ENCODE measurements around the gene MTHFD2L.

The MTHFD2L gene

GRCh38 chr4:74190332-74190731 lies 32.4 kb downstream of the MTHFD2L start:
- Histone ChIP-seq H3K4me3 (ENCODE audit: insufficient read depth, low read length, poor library complexity, severe bottlenecking) (no peak overlapping the region), H3K36me3 (ENCODE audit: low read length) (no peaks in the 10 kb centered on the region), H2AFZ (ENCODE audit: low read depth, low read length, severe bottlenecking) (no peak overlapping the region), H3K9me3 (ENCODE audit: insufficient read depth, low read length) (no peaks in the 10 kb centered on the region), H3K27me3 (ENCODE audit: low read length) (no peaks in the 10 kb centered on the region), H3K27ac (ENCODE audit: low read depth, low read length) (no peak overlapping the region), H3K4me2 (ENCODE audit: low read depth, low read length, poor library complexity, severe bottlenecking) (no peak overlapping the region), H4K20me1 (ENCODE audit: low read depth, low read length) (no peaks in the 10 kb centered on the region), H3K9ac (ENCODE audit: low read length) (no peak overlapping the region), H3K9me2 (replicated peaks; ENCODE audit: insufficient read depth, low read length) (no peaks in the 10 kb centered on the region), H3F3A (ENCODE audit: insufficient read depth) (no peaks in the 10 kb centered on the region), H3K79me2 (ENCODE audit: insufficient read depth, low read length) (no peaks in the 10 kb centered on the region)
- TF ChIP-seq EZH2phosphoT487 (conservative IDR thresholded peaks at IDR 0.05; ENCODE audit: low read length): no peak
- no peak for TF ChIP-seq CTCF (IDR thresholded peaks at IDR 0.05; ENCODE audit: insufficient read depth, low read length, poor library complexity, severe bottlenecking)

DNA sequence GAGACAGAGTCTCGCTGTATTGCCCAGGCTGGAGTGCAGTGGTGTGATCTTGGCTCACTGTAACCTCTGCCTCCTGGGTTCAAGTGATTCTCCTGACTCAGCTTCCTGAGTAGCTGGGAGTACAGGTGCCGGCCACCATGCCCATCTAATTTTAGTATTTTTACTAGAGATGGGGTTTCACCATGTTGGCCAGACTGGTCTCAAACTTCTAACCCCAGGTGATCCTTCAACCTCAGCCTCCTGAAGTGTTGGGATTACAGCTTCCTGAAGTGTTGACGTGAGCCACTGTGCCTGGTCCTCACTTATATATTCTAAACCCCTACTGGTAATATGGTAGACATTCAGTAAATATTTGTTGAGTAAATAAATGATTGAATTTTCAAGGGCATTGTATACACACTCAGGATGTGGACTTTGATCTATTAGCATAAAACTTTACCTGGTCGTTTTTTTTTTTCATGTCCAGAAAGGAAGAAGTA lies 33.0 kb downstream of the MTHFD2L start:
- no peak overlapping the region for H3K4me3 ChIP-seq (ENCODE audit: insufficient read depth, low read length, poor library complexity, severe bottlenecking)
- H3K9me3 ChIP-seq (ENCODE audit: insufficient read depth, low read length): no peaks in the 10 kb centered on the region
- no peak overlapping the region for H3K9ac ChIP-seq (ENCODE audit: low read length)
- H3K27ac ChIP-seq (ENCODE audit: low read depth, low read length): no peak overlapping the region
- H3K9me2 ChIP-seq (replicated peaks; ENCODE audit: insufficient read depth, low read length): no peaks in the 10 kb centered on the region
- no peaks in the 10 kb centered on the region for H3F3A ChIP-seq (ENCODE audit: insufficient read depth)
- no peaks in the 10 kb centered on the region for H3K27me3 ChIP-seq (ENCODE audit: low read length)
- no peak overlapping the region for H2AFZ ChIP-seq (ENCODE audit: low read depth, low read length, severe bottlenecking)
- no peaks in the 10 kb centered on the region for H3K36me3 ChIP-seq (ENCODE audit: low read length)
- no peak for TF ChIP-seq EZH2phosphoT487 (conservative IDR thresholded peaks at IDR 0.05; ENCODE audit: low read length)
- TF ChIP-seq CTCF (IDR thresholded peaks at IDR 0.05; ENCODE audit: insufficient read depth, low read length, poor library complexity, severe bottlenecking): no peak
- no peak overlapping the region for H3K4me2 ChIP-seq (ENCODE audit: low read depth, low read length, poor library complexity, severe bottlenecking)
- no peaks in the 10 kb centered on the region for H4K20me1 ChIP-seq (ENCODE audit: low read depth, low read length)
- H3K79me2 ChIP-seq (ENCODE audit: insufficient read depth, low read length): no peaks in the 10 kb centered on the region

DNA sequence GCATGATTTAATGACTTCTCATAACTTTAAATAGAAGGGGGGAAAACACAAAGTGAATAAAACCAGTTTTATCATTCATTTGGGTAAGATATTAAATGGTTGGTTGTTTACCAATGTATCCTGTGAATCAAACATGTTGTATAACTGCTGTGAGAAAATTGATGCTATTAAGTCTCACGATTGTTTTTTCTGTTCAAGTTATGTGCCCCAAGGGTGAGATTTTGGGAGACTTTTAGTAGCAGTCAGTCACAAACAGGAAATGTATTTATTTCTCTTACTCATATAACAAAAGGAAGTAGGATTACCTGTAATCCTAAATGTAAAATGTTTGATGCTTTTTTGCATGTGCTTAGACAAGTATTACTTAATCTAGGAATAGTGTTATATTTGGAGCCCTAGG lies 39.2 kb downstream of the MTHFD2L start:
- H3F3A ChIP-seq (ENCODE audit: insufficient read depth): no peaks in the 10 kb centered on the region
- H3K4me3 ChIP-seq (ENCODE audit: insufficient read depth, low read length, poor library complexity, severe bottlenecking): no peak overlapping the region
- H4K20me1 ChIP-seq (ENCODE audit: low read depth, low read length): no peaks in the 10 kb centered on the region
- H3K9me3 ChIP-seq (ENCODE audit: insufficient read depth, low read length): no peaks in the 10 kb centered on the region
- no peak for TF ChIP-seq EZH2phosphoT487 (conservative IDR thresholded peaks at IDR 0.05; ENCODE audit: low read length)
- no peak overlapping the region for H3K27ac ChIP-seq (ENCODE audit: low read depth, low read length)
- H2AFZ ChIP-seq (ENCODE audit: low read depth, low read length, severe bottlenecking): no peak overlapping the region
- no peak overlapping the region for H3K9ac ChIP-seq (ENCODE audit: low read length)
- no peaks in the 10 kb centered on the region for H3K9me2 ChIP-seq (replicated peaks; ENCODE audit: insufficient read depth, low read length)
- H3K27me3 ChIP-seq (ENCODE audit: low read length): no peaks in the 10 kb centered on the region
- no peaks in the 10 kb centered on the region for H3K36me3 ChIP-seq (ENCODE audit: low read length)
- no peaks in the 10 kb centered on the region for H3K79me2 ChIP-seq (ENCODE audit: insufficient read depth, low read length)
- H3K4me2 ChIP-seq (ENCODE audit: low read depth, low read length, poor library complexity, severe bottlenecking): no peak overlapping the region

GRCh38 chr4:74202062-74202586 lies 44.2 kb downstream of the MTHFD2L start:
- H3K27me3 ChIP-seq (ENCODE audit: low read length): no peaks in the 10 kb centered on the region
- H3F3A ChIP-seq (ENCODE audit: insufficient read depth): no peaks in the 10 kb centered on the region
- H3K9me2 ChIP-seq (replicated peaks; ENCODE audit: insufficient read depth, low read length): no peaks in the 10 kb centered on the region
- no peak overlapping the region for H3K4me3 ChIP-seq (ENCODE audit: insufficient read depth, low read length, poor library complexity, severe bottlenecking)
- no peaks in the 10 kb centered on the region for H3K9me3 ChIP-seq (ENCODE audit: insufficient read depth, low read length)
- H2AFZ ChIP-seq (ENCODE audit: low read depth, low read length, severe bottlenecking): no peak overlapping the region
- H3K9ac ChIP-seq (ENCODE audit: low read length): no peak overlapping the region
- H4K20me1 ChIP-seq (ENCODE audit: low read depth, low read length): no peaks in the 10 kb centered on the region
- H3K27ac ChIP-seq (ENCODE audit: low read depth, low read length): no peak overlapping the region
- no peak overlapping the region for H3K4me2 ChIP-seq (ENCODE audit: low read depth, low read length, poor library complexity, severe bottlenecking)
- no peaks in the 10 kb centered on the region for H3K79me2 ChIP-seq (ENCODE audit: insufficient read depth, low read length)
- TF ChIP-seq EZH2phosphoT487 (conservative IDR thresholded peaks at IDR 0.05; ENCODE audit: low read length): no peak
- no peak for TF ChIP-seq CTCF (IDR thresholded peaks at IDR 0.05; ENCODE audit: insufficient read depth, low read length, poor library complexity, severe bottlenecking)
- H3K36me3 ChIP-seq (ENCODE audit: low read length): no peaks in the 10 kb centered on the region
